Urinary bladder (tissue), 4 donors: ENCODE results near the gene AAMP. TPM values are rescaled to one million over a fixed set of nuclear protein-coding genes. Genes with fewer than 3 reads are reported as not detected.

ENCODE experiments used
- DNase-seq: peaks from one replicate; pipeline ENCODE4 v3.0.0-alpha.2; 2015; ENCODE audit errors: extremely low spot score
- H3K27ac ChIP-seq: one replicate; pipeline ENCODE4 v1.5.1; 2013; ENCODE audit warnings: low read depth, mild to moderate bottlenecking, moderate library complexity
- H3K36me3 ChIP-seq: one replicate; pipeline ENCODE4 v1.6.1; 2013; ENCODE audit warnings: mild to moderate bottlenecking, moderate library complexity; ENCODE audit not compliant: insufficient read depth
- H3K4me1 ChIP-seq: one replicate; pipeline ENCODE4 v1.6.1; 2013; ENCODE audit warnings: mild to moderate bottlenecking, moderate library complexity; ENCODE audit not compliant: insufficient read depth
- H3K4me3 ChIP-seq: one replicate; pipeline ENCODE4 v1.5.1; 2013; ENCODE audit warnings: low read depth, low read length
- WGBS: extraction: QIAGEN DNeasy Blood & Tissue Kit; methylation state at CpG from one replicate; pipeline ENCODE4 v1.1.7; 2013; 5-methylcytosine and 5-hydroxymethylcytosine counted together
- polyA plus RNA-seq: library from polyadenylated mRNA; stranded (reverse); fragments of 200-250 nt; gene quantifications from one replicate; pipeline ENCODE4 v1.2.3, GENCODE V29; 2013
- total RNA-seq: library from RNA; depleted of rRNA; stranded (reverse); fragments of >200 nt; gene quantifications from one replicate; pipeline ENCODE4 v1.2.3, GENCODE V29; 2014
- donor health status: healthy with polysubstance abuse.
- donor health status: healthy.

Gene AAMP
- total and polyA plus RNA-seq, 2 donors = 75.9 to 139 TPM

- no peaks in the 10 kb centered on the region for H3K4me1 ChIP-seq
- no peaks in the 10 kb centered on the region for H3K36me3 ChIP-seq
- H3K27ac ChIP-seq = no peak overlapping the region
- no peak overlapping the region for H3K4me3 ChIP-seq
- WGBS = 76% methylated on average over 5 of the region's 5 CpGs
- no peak for DNase-seq
Observed at GRCh38 chr2:218305383-218305782, 35.4 kb upstream of the AAMP start.

GRCh38 chr2:218301176-218301819 lies 31.4 kb upstream of the AAMP start:
- no peak overlapping the region for H3K4me3 ChIP-seq
- no peaks in the 10 kb centered on the region for H3K4me1 ChIP-seq
- 9% methylated on average over 9 of the region's 9 CpGs for WGBS
- DNase-seq = no peak
- no peaks in the 10 kb centered on the region for H3K36me3 ChIP-seq
- no peak overlapping the region for H3K27ac ChIP-seq

GRCh38 chr2:218300141-218300540 lies 30.2 kb upstream of the AAMP start:
- 82% methylated on average over 4 of the region's 4 CpGs for WGBS
- H3K4me3 ChIP-seq = no peak overlapping the region
- H3K4me1 ChIP-seq = no peaks in the 10 kb centered on the region
- H3K27ac ChIP-seq = no peak overlapping the region
- DNase-seq = no peak
- no peaks in the 10 kb centered on the region for H3K36me3 ChIP-seq

GRCh38 chr2:218298314-218298875 lies 28.5 kb upstream of the AAMP start:
- H3K36me3 ChIP-seq = no peaks in the 10 kb centered on the region
- H3K27ac ChIP-seq = peak overlapping the region; percentile 71
- no peak for DNase-seq
- no peaks in the 10 kb centered on the region for H3K4me1 ChIP-seq
- 80% methylated on average over 6 of the region's 6 CpGs for WGBS
- no peak overlapping the region for H3K4me3 ChIP-seq

- Histone ChIP-seq H3K27ac (peak overlapping the region; percentile 64), H3K4me1 (no peaks in the 10 kb centered on the region), H3K4me3 (no peak overlapping the region), H3K36me3 (no peaks in the 10 kb centered on the region)
- WGBS = 88% methylated on average over 7 of the region's 7 CpGs
- no peak for DNase-seq
Observed at GRCh38 chr2:218296847-218297246, 26.9 kb upstream of the AAMP start.

- no peak overlapping the region for H3K27ac ChIP-seq
- no peaks in the 10 kb centered on the region for H3K36me3 ChIP-seq
- no peak overlapping the region for H3K4me3 ChIP-seq
- WGBS = 81% methylated on average over 1 of the region's 1 CpG
- no peaks in the 10 kb centered on the region for H3K4me1 ChIP-seq
- no peak for DNase-seq
Observed at GRCh38 chr2:218296200-218296599, 26.3 kb upstream of the AAMP start.

GRCh38 chr2:218295029-218295428 lies 25.1 kb upstream of the AAMP start:
- Histone ChIP-seq H3K4me3 (no peak overlapping the region), H3K4me1 (peaks cover 2% of the 10 kb centered on the region), H3K27ac (peak overlapping the region; percentile 78), H3K36me3 (no peaks in the 10 kb centered on the region)
- no peak for DNase-seq
- WGBS = 74% methylated on average over 7 of the region's 7 CpGs

- no peak for DNase-seq
- H3K4me3 ChIP-seq = no peak overlapping the region
- no peaks in the 10 kb centered on the region for H3K36me3 ChIP-seq
- WGBS = 86% methylated on average over 5 of the region's 5 CpGs
- peak overlapping the region; percentile 53 for H3K27ac ChIP-seq
- peaks cover 2% of the 10 kb centered on the region for H3K4me1 ChIP-seq
Observed at GRCh38 chr2:218294430-218295022, 24.6 kb upstream of the AAMP start.

GRCh38 chr2:218293715-218294429 lies 23.9 kb upstream of the AAMP start:
- DNase-seq = no peak
- Histone ChIP-seq H3K4me3 (no peak overlapping the region), H3K27ac (no peak overlapping the region), H3K4me1 (peaks cover 2% of the 10 kb centered on the region), H3K36me3 (no peaks in the 10 kb centered on the region)
- 63% methylated on average over 5 of the region's 5 CpGs for WGBS

GRCh38 chr2:218292048-218293014 lies 22.4 kb upstream of the AAMP start, which contains the start of gene TMBIM1:
Gene TMBIM1 (minus strand): TSS chr2:218292503. CDS start chr2:218282141, 10,362 bp downstream.
- 4% methylated on average over 63 of the region's 63 CpGs for WGBS
- Histone ChIP-seq H3K4me1 (peaks cover 2% of the 10 kb centered on the region), H3K36me3 (no peaks in the 10 kb centered on the region), H3K4me3 (peak within 1 kb of the TSS; percentile 75), H3K27ac (peak within 1 kb of the TSS; percentile 99)
- DNase-seq = no peak

GRCh38 chr2:218291318-218292047 lies 21.5 kb upstream of the AAMP start:
- 28% methylated on average over 12 of the region's 12 CpGs for WGBS
- DNase-seq = no peak
- Histone ChIP-seq H3K4me3 (peak overlapping the region; percentile 75), H3K27ac (peak overlapping the region; percentile 99), H3K36me3 (no peaks in the 10 kb centered on the region), H3K4me1 (peaks cover 2% of the 10 kb centered on the region)
